Left hindlimb (tissue), 1 donor: ENCODE data around the gene SCAF4.
A peak's percentile ranks its signal among the peaks of the same experiment; 100 is the strongest.
"Not testable (repeated sequence)": the region's sequence is repeated elsewhere in the genome, so short reads cannot be mapped to it uniquely, and the experiment has no call there.

Source experiments
- DNase-seq: peaks from one replicate; pipeline ENCODE4 v3.0.0-alpha.2; 2018

Gene SCAF4

GRCh38 chr21:31631881-31632280 is 100.0 kb downstream of the SCAF4 start:
- DNase-seq: not testable (repeated sequence)

- peak; percentile 40 for DNase-seq
Measured at GRCh38 chr21:31629972-31630711, 101.8 kb downstream of the SCAF4 start.

GRCh38 chr21:31624961-31625491 is 106.9 kb downstream of the SCAF4 start:
- DNase-seq: no peak

GRCh38 chr21:31624181-31624580 is 107.7 kb downstream of the SCAF4 start:
- DNase-seq: no peak

GRCh38 chr21:31623664-31624063 is 108.3 kb downstream of the SCAF4 start:
- DNase-seq: no peak

- no peak for DNase-seq
Measured at GRCh38 chr21:31622397-31622796, 109.5 kb downstream of the SCAF4 start.
